ENCODE measurements around the gene TGM4. TPM values are rescaled to one million over a fixed set of nuclear protein-coding genes. Genes with fewer than 3 reads are reported as not detected.

TGM4 gene
- total and polyA plus RNA-seq, 2 donors from 2014 or later: not detected

DNA sequence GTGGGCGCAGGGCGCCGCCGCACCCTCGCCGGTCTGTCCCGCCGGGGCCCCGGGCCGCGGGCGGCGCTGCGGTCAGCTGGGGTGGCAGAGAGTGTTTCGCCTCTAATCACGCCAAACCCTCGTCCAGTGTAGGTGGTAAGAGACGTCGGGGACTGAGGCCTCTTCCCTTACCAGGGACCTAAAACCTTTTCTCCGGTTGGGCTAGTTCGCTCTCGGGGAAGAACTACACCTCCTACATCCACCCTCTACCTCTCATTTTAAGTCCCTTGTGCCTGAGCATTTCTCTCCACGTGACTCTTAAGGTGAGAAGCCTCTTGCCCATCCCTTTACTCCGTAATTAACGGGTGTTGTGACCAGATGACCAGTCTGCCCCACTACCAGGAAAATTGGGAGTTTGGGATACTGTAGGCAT, 12.2 kb upstream of the TGM4 start:
- FAIRE-seq: no peak
- H3K27ac ChIP-seq (ENCODE audit: low read depth in 2 of 2, low read length in 2 of 2): no peak overlapping the region
- H3K9ac ChIP-seq (ENCODE audit: low read length in 3 of 3): peak overlapping the region; percentile 8 to 78 (median 52)
- DNase-seq: peak in 3 of 5 donors; percentile 47 to 60 (median 59)
- H3K4me1 ChIP-seq (ENCODE audit: control insufficient read depth in 2 of 3, insufficient read depth in 2 of 3, low read depth in 1 of 3, low read length in 3 of 3): peaks cover 3 to 8% (median 4%) of the 10 kb centered on the region in 3 donors
- peaks cover 0 to 5% (median 0%) of the 10 kb centered on the region in 3 donors for H3K36me3 ChIP-seq (ENCODE audit: control insufficient read depth in 2 of 3, insufficient read depth in 3 of 3, low read length in 3 of 3)
- TF ChIP-seq, protein P1, sequence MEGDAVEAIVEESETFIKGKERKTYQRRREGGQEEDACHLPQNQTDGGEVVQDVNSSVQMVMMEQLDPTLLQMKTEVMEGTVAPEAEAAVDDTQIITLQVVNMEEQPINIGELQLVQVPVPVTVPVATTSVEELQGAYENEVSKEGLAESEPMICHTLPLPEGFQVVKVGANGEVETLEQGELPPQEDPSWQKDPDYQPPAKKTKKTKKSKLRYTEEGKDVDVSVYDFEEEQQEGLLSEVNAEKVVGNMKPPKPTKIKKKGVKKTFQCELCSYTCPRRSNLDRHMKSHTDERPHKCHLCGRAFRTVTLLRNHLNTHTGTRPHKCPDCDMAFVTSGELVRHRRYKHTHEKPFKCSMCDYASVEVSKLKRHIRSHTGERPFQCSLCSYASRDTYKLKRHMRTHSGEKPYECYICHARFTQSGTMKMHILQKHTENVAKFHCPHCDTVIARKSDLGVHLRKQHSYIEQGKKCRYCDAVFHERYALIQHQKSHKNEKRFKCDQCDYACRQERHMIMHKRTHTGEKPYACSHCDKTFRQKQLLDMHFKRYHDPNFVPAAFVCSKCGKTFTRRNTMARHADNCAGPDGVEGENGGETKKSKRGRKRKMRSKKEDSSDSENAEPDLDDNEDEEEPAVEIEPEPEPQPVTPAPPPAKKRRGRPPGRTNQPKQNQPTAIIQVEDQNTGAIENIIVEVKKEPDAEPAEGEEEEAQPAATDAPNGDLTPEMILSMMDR (IDR thresholded peaks at IDR 0.05; ENCODE audit: borderline replicate concordance, extremely low read depth, insufficient read depth): no peak
- peak overlapping the region; percentile 56 to 84 (median 70) for H3K4me3 ChIP-seq (ENCODE audit: low read length in 3 of 3)
- no peaks in the 10 kb centered on the region for H3K27me3 ChIP-seq (ENCODE audit: control insufficient read depth, insufficient read depth, low read length)
- intact Hi-C loops (cut with DNase I): no loop called here
- no peaks in the 10 kb centered on the region for H3K9me3 ChIP-seq (ENCODE audit: control insufficient read depth in 2 of 3, insufficient read depth in 1 of 3, low read length in 3 of 3)

DNA sequence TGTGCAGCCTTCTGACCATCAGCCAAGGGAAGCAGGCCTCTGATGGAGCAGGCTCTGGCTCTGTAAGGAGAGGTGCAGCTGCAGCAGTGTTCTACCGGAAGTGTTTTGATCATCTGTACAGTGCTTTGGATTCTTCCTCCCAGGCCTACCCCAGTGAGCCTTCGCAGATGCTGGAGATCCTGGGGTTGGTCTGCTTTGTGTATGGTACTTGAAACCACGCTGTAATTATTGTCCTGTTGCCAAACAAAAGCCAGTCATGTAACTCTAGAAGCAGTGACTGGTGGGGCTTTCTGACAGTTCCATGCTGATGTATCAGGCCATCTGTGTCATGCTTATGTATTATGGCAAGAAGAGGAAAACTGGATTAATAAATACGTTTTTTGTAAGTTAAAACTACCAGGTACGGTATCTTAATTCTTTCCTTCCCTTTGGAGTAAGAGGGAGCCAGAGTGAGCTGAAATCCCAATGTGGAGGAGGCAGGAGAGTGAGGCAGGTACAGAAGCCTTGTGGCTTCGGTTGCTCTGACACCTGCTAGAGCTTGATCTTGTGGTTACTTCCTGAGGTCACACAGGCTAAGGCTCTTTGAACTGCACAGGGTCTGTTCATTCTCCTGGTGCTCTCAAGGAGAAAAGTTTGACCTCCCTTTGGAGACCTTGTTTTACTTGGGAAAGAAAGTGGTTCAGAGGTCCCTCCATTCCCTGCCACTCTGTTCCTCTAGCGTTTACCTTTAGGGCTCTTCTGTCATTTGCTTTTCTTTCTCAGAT, 9.0 kb upstream of the TGM4 start:
- no peak overlapping the region for H3K4me3 ChIP-seq (ENCODE audit: low read length in 3 of 3)
- no peaks in the 10 kb centered on the region for H3K9me3 ChIP-seq (ENCODE audit: control insufficient read depth in 2 of 3, insufficient read depth in 1 of 3, low read length in 3 of 3)
- H3K36me3 ChIP-seq (ENCODE audit: control insufficient read depth in 2 of 3, insufficient read depth in 3 of 3, low read length in 3 of 3): peaks cover 0 to 5% (median 0%) of the 10 kb centered on the region in 3 donors
- no peaks in the 10 kb centered on the region for H3K27me3 ChIP-seq (ENCODE audit: control insufficient read depth, insufficient read depth, low read length)
- intact Hi-C loops (cut with DNase I): no loop called here
- TF ChIP-seq, protein P1 (IDR thresholded peaks at IDR 0.05; ENCODE audit: borderline replicate concordance, extremely low read depth, insufficient read depth): no peak
- FAIRE-seq (no peak), DNase-seq (no peak)
- no peak overlapping the region for H3K9ac ChIP-seq (ENCODE audit: low read length in 3 of 3)
- peaks cover 3 to 8% (median 4%) of the 10 kb centered on the region in 3 donors for H3K4me1 ChIP-seq (ENCODE audit: control insufficient read depth in 2 of 3, insufficient read depth in 2 of 3, low read depth in 1 of 3, low read length in 3 of 3)
- no peak overlapping the region for H3K27ac ChIP-seq (ENCODE audit: low read depth in 2 of 2, low read length in 2 of 2)

DNA sequence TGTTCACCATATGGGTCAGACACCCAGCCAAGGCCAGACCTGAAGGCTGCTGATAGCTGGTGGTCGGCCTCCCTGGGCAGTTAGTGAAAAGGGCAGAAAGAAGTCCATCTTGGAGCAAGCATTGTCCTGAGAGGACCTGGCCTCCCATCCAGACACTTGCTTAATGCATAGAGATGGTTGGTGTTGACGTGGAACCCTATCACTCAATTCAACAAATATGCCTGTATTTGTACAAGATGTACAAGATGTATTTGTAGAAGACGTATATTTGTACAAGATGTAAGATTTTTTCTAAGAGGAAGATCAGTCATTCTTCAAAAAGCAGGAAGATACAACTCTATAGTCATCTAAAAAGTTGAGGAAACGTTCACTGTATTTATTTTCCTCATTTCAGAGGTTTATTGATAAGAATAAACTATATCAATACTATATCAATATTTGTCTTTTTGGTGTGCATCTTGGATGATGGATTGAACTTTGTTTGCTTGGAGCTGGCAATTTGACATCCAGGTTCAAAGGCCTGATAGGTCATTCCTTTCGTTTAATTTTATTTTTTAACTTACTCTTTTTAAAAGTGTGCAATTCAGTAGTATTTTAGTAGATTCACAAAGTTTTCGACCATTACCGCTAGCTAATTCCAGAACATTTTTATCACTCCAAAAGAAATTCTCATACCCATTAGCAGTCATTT, 6.8 kb upstream of the TGM4 start:
- H3K36me3 ChIP-seq (ENCODE audit: control insufficient read depth in 2 of 3, insufficient read depth in 3 of 3, low read length in 3 of 3): peaks cover 0 to 5% (median 0%) of the 10 kb centered on the region in 3 donors
- no peak for DNase-seq
- H3K4me1 ChIP-seq (ENCODE audit: control insufficient read depth in 2 of 3, insufficient read depth in 2 of 3, low read depth in 1 of 3, low read length in 3 of 3): peaks cover 1 to 3% (median 2%) of the 10 kb centered on the region in 3 donors
- intact Hi-C loops (cut with DNase I): no loop called here
- FAIRE-seq: no peak
- H3K9ac ChIP-seq (ENCODE audit: low read length in 3 of 3): no peak overlapping the region
- H3K4me3 ChIP-seq (ENCODE audit: low read length in 3 of 3): no peak overlapping the region
- H3K27me3 ChIP-seq (ENCODE audit: control insufficient read depth, insufficient read depth, low read length): no peaks in the 10 kb centered on the region
- H3K9me3 ChIP-seq (ENCODE audit: control insufficient read depth in 2 of 3, insufficient read depth in 1 of 3, low read length in 3 of 3): no peaks in the 10 kb centered on the region
- no peak overlapping the region for H3K27ac ChIP-seq (ENCODE audit: low read depth in 2 of 2, low read length in 2 of 2)
- TF ChIP-seq, protein P1 (IDR thresholded peaks at IDR 0.05; ENCODE audit: borderline replicate concordance, extremely low read depth, insufficient read depth): no peak

Data from kidney (tissue), 14 donors.